ENCODE results near the gene AKAP13. TPM values are rescaled to one million over a fixed set of nuclear protein-coding genes. Genes with fewer than 3 reads are reported as not detected.

AKAP13 gene
- total and polyA plus RNA-seq, 7 donors: 18.2 to 126 (median 93.7) TPM

DNA sequence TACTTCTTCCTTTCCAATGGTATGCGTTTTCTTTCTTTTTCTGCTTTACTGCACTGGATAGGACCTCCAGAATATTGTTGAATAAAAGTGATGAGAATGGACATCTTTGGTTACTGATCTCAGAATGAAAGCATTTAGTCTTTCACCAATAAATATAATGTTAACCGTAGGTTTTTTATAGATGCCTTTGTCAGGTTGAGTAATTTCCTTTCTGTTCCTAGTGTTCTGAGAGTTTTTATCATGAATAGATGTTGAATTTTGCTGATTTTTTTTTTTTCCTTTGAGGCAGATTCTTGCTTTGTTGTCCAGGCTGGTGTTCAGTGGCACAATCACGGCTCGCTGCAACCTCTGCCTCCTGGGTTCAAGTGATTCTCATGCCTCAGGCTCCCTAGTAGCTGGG lies 255.9 kb downstream of the AKAP13 start:
- Histone ChIP-seq H3K4me1 (peaks cover 42% of the 10 kb centered on the region), H3K27me3 (ENCODE audit: insufficient read depth in 3 of 3, low read length in 2 of 3) (no peaks in the 10 kb centered on the region), H3K9me3 (no peaks in the 10 kb centered on the region), H3K4me3 (no peak overlapping the region), H3K36me3 (ENCODE audit: insufficient read depth in 1 of 2, low read depth in 1 of 2) (peaks cover 0 to 11% of the 10 kb centered on the region in 2 donors), H3K27ac (no peak overlapping the region)
- intact Hi-C loops (cut with DNase I): no loop called here
- DNase-seq (no peak), ATAC-seq (no peak)
- TF ChIP-seq, protein P1, sequence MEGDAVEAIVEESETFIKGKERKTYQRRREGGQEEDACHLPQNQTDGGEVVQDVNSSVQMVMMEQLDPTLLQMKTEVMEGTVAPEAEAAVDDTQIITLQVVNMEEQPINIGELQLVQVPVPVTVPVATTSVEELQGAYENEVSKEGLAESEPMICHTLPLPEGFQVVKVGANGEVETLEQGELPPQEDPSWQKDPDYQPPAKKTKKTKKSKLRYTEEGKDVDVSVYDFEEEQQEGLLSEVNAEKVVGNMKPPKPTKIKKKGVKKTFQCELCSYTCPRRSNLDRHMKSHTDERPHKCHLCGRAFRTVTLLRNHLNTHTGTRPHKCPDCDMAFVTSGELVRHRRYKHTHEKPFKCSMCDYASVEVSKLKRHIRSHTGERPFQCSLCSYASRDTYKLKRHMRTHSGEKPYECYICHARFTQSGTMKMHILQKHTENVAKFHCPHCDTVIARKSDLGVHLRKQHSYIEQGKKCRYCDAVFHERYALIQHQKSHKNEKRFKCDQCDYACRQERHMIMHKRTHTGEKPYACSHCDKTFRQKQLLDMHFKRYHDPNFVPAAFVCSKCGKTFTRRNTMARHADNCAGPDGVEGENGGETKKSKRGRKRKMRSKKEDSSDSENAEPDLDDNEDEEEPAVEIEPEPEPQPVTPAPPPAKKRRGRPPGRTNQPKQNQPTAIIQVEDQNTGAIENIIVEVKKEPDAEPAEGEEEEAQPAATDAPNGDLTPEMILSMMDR (IDR thresholded peaks at IDR 0.05): no peak
- 85 to 88% (median 85%) methylated on average over 4 of the region's 4 CpGs for WGBS, 3 donors

DNA sequence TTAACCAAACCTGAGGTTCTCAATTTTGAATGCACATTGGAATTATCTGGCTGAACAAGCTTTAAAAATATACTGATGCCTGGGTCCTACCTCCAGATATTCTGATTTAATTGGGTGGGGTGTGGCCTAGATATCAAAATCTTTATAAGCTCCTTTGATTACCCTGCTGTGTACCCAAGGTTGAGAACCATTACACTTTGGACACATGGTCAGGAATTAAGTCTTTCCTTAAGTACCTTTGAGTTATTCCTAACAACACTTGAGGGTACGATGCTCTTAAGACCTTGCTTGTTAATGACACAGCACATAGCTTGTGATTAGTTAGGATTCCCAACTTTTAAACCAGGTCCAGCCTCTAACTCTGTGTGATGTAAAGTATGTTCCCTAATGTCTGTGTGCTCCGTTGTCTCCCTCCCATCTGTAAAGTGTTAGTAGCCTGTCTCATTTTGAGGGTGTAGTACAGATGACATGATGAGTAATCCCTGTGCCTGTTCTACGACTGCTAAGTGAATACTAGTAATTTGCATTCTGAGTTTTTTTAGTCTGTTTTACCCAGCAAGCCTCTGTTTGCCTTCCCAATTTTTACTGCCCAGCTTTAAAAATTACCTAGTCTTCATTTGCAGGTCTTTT lies 259.5 kb downstream of the AKAP13 start:
- TF ChIP-seq, protein P1 (IDR thresholded peaks at IDR 0.05): no peak
- H3K27me3 ChIP-seq (ENCODE audit: insufficient read depth in 3 of 3, low read length in 2 of 3): no peaks in the 10 kb centered on the region
- WGBS, 3 donors: 30 to 56% (median 34%) methylated on average over 3 of the region's 3 CpGs
- peaks cover 48% of the 10 kb centered on the region for H3K4me1 ChIP-seq
- intact Hi-C loops (cut with DNase I): no loop called here
- H3K4me3 ChIP-seq: no peak overlapping the region
- ATAC-seq: peak in 3 of 4 donors; percentile 58 to 65 (median 64)
- H3K9me3 ChIP-seq: no peaks in the 10 kb centered on the region
- no peak for DNase-seq
- peak overlapping the region; percentile 39 for H3K27ac ChIP-seq
- peaks cover 0 to 11% of the 10 kb centered on the region in 2 donors for H3K36me3 ChIP-seq (ENCODE audit: insufficient read depth in 1 of 2, low read depth in 1 of 2)

DNA sequence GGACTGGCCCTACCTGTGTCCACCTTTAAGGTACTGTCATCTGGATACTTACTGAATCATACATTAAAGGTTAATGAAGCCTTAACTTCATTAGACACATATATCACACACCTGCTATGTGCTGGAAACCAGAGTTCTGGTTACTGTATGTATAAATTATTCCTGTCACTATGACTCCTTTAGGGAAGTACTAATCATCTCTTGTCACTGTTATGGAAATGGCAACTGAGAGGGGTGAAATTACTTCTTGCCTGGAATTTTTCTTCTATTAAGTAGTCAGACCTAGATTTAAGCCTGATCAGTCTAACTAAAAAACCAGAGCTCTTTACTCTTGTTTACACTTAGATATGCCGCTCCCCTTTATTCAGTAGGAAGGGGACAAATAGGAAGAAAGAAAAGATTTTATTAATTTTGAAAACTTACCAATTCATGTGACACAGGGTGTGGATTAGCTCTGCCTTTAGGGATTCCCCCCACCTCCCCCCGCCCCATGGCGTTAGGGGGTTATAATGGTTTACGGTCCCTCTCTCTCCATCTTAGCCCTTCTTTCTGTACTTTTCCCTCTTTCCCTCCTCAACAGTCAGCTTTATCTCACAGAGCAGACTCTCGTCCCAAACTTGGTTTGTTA lies 261.8 kb downstream of the AKAP13 start:
- intact Hi-C loops (cut with DNase I): no loop called here
- peaks cover 58% of the 10 kb centered on the region for H3K4me1 ChIP-seq
- peak in 1 of 2 donors; percentile 61 for DNase-seq

DNA sequence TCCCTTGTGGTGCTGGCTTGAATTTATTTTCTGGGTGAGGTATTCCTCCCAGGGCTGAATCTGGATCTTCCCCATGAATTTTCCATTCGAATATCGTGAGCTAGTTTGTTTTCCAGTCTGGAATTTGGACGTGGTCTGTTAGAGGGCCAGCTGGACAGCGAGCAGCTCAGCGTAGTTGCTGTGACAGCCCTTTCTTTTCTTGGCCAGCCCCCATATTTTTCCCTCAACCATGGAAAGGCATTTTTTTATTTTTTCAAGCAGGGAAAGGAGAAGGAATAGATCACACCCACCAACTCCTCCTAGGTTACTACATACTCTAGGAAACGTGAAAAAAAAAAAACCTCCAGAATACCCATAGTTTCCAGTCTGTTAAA lies 262.3 kb downstream of the AKAP13 start:
- peak overlapping the region; percentile 78 for H3K27ac ChIP-seq
- no peaks in the 10 kb centered on the region for H3K9me3 ChIP-seq
- TF ChIP-seq, protein P1 (IDR thresholded peaks at IDR 0.05): no peak
- peaks cover 57% of the 10 kb centered on the region for H3K4me1 ChIP-seq
- intact Hi-C loops (cut with DNase I): no loop called here
- DNase-seq: peak; percentile 57 to 83
- ATAC-seq: peak; percentile 66 to 77 (median 72)
- H3K36me3 ChIP-seq (ENCODE audit: insufficient read depth in 1 of 2, low read depth in 1 of 2): peaks cover 3 to 33% of the 10 kb centered on the region in 2 donors
- H3K4me3 ChIP-seq: peak overlapping the region; percentile 47
- H3K27me3 ChIP-seq (ENCODE audit: insufficient read depth in 3 of 3, low read length in 2 of 3): no peaks in the 10 kb centered on the region
- 16 to 26% (median 18%) methylated on average over 6 of the region's 6 CpGs for WGBS, 3 donors

More for the DNA sequence above, 261.8 kb downstream of the AKAP13 start:
- TF ChIP-seq, protein P1 (IDR thresholded peaks at IDR 0.05): no peak
- H3K4me3 ChIP-seq: peak overlapping the region; percentile 47
- H3K27ac ChIP-seq: peak overlapping the region; percentile 78
- ATAC-seq: peak; percentile 44 to 73 (median 70)
- H3K36me3 ChIP-seq (ENCODE audit: insufficient read depth in 1 of 2, low read depth in 1 of 2): peaks cover 3 to 29% of the 10 kb centered on the region in 2 donors
- H3K27me3 ChIP-seq (ENCODE audit: insufficient read depth in 3 of 3, low read length in 2 of 3): no peaks in the 10 kb centered on the region
- no peaks in the 10 kb centered on the region for H3K9me3 ChIP-seq
- WGBS, 3 donors: 25 to 34% (median 31%) methylated on average over 5 of the region's 5 CpGs
